ENCODE results near the gene MEIKIN. TPM values are rescaled to one million over a fixed set of nuclear protein-coding genes. Genes with fewer than 3 reads are reported as not detected.

The MEIKIN gene
- polyA plus RNA-seq, 1 donor (not counting 4 experiments of a cell fraction or from before 2014, with no cell fraction given) = not detected

DNA sequence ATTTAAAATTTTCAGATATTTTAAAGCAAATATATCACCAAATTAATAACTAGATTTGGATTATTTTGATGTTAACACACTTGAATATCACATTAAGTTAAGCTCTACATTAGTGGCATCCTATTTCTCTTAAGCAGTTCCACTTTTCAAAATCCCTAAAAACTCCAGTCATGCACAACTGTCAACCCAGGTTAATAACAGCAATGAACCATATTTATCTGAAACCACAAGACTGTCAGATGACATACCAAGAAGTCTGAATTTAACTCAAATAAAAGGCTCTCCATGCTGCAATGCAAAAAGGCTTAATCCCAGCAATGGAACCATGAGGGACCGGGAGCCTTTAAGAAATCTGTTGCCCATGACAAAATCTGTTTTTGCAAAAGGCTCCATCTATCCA, 176.1 kb downstream of the MEIKIN start:
- H2AFZ ChIP-seq (ENCODE audit: control insufficient read depth, low read length) = no peak overlapping the region
- no peaks in the 10 kb centered on the region for H3K9me3 ChIP-seq (ENCODE audit: control insufficient read depth, low read depth, low read length)
- peaks cover 2% of the 10 kb centered on the region for H4K20me1 ChIP-seq (ENCODE audit: control insufficient read depth, extremely low read depth, insufficient read depth, low read length)
- H3K4me2 ChIP-seq (ENCODE audit: control insufficient read depth, extremely low read depth, insufficient read depth, low read depth, low read length) = no peak overlapping the region
- H3K9me1 ChIP-seq (ENCODE audit: control insufficient read depth, extremely low read depth, insufficient read depth, low read length) = no peaks in the 10 kb centered on the region
- no peak overlapping the region for H3K9ac ChIP-seq (ENCODE audit: control insufficient read depth, extremely low read depth, insufficient read depth, low read length)
- H3K36me3 ChIP-seq (ENCODE audit: control insufficient read depth in 2 of 2, extremely low read depth in 1 of 2, insufficient read depth in 2 of 2, low read length in 2 of 2) = peaks cover 0 to 2% of the 10 kb centered on the region in 2 experiments
- no peaks in the 10 kb centered on the region for H3K27me3 ChIP-seq (ENCODE audit: control insufficient read depth, extremely low read depth, insufficient read depth, low read length)
- dilution Hi-C loops (cut with MboI; ENCODE audit: extremely low pct_ligation_motif_present, low sequenced_read_pairs) = no loop called here
- TF ChIP-seq EZH2 (IDR thresholded peaks at IDR 0.05; ENCODE audit: low read length) = no peak
- TF ChIP-seq CTCF (optimal IDR thresholded peaks at IDR 0.05 in 1 of 3, IDR thresholded peaks at IDR 0.05 in 1 of 3, conservative IDR thresholded peaks at IDR 0.05 in 1 of 3; ENCODE audit: extremely low read depth in 1 of 3, insufficient read depth in 2 of 3, low read length in 3 of 3) = no peak
- DNase-seq (ENCODE audit: low read depth, low spot score) (no peak), FAIRE-seq (no peak)
- no peak overlapping the region for H3K27ac ChIP-seq (ENCODE audit: control insufficient read depth, insufficient read depth, low read length)
- peaks cover 80% of the 10 kb centered on the region for H3K79me2 ChIP-seq (ENCODE audit: control insufficient read depth, insufficient read depth, low read length)
- peaks cover 12% of the 10 kb centered on the region for H3K4me1 ChIP-seq (ENCODE audit: control insufficient read depth, extremely low read depth, insufficient read depth, low read length)
- H3K4me3 ChIP-seq (ENCODE audit: control insufficient read depth in 2 of 3, extremely low read depth in 1 of 3, insufficient read depth in 2 of 3, low read depth in 1 of 3, low read length in 3 of 3) = no peak overlapping the region

DNA sequence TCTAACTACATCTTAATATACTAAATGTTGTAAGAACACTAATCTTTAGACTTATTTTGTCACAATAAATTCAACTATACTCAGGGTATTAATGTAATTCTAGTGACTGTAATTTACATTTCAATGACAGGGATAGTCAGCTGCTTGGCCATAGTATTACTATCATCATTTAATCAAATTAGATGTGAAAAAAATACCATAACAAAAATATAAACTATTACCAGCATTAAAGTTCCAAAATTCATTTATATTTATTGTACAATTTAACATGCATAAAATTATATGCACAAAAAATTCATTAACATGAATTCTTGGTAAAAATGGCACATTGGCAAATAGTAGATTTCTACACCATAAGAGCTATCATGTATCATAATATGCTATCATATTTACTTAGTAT, 177.6 kb downstream of the MEIKIN start:
- FAIRE-seq (no peak), DNase-seq (ENCODE audit: low read depth, low spot score) (no peak)
- no peaks in the 10 kb centered on the region for H3K9me3 ChIP-seq (ENCODE audit: control insufficient read depth, low read depth, low read length)
- no peaks in the 10 kb centered on the region for H3K9me1 ChIP-seq (ENCODE audit: control insufficient read depth, extremely low read depth, insufficient read depth, low read length)
- no peaks in the 10 kb centered on the region for H3K27me3 ChIP-seq (ENCODE audit: control insufficient read depth, extremely low read depth, insufficient read depth, low read length)
- H3K79me2 ChIP-seq (ENCODE audit: control insufficient read depth, insufficient read depth, low read length) = peaks cover 82% of the 10 kb centered on the region
- H3K36me3 ChIP-seq (ENCODE audit: control insufficient read depth in 2 of 2, extremely low read depth in 1 of 2, insufficient read depth in 2 of 2, low read length in 2 of 2) = peaks cover 0 to 2% of the 10 kb centered on the region in 2 experiments
- no peak overlapping the region for H3K27ac ChIP-seq (ENCODE audit: control insufficient read depth, insufficient read depth, low read length)
- TF ChIP-seq CTCF (optimal IDR thresholded peaks at IDR 0.05 in 1 of 3, IDR thresholded peaks at IDR 0.05 in 1 of 3, conservative IDR thresholded peaks at IDR 0.05 in 1 of 3; ENCODE audit: extremely low read depth in 1 of 3, insufficient read depth in 2 of 3, low read length in 3 of 3) (no peak), EZH2 (IDR thresholded peaks at IDR 0.05; ENCODE audit: low read length) (no peak)
- no peak overlapping the region for H3K4me3 ChIP-seq (ENCODE audit: control insufficient read depth in 2 of 3, extremely low read depth in 1 of 3, insufficient read depth in 2 of 3, low read depth in 1 of 3, low read length in 3 of 3)
- peaks cover 7% of the 10 kb centered on the region for H3K4me1 ChIP-seq (ENCODE audit: control insufficient read depth, extremely low read depth, insufficient read depth, low read length)
- no peak overlapping the region for H3K9ac ChIP-seq (ENCODE audit: control insufficient read depth, extremely low read depth, insufficient read depth, low read length)
- no peak overlapping the region for H2AFZ ChIP-seq (ENCODE audit: control insufficient read depth, low read length)
- dilution Hi-C loops (cut with MboI; ENCODE audit: extremely low pct_ligation_motif_present, low sequenced_read_pairs) = no loop called here
- H4K20me1 ChIP-seq (ENCODE audit: control insufficient read depth, extremely low read depth, insufficient read depth, low read length) = no peaks in the 10 kb centered on the region
- no peak overlapping the region for H3K4me2 ChIP-seq (ENCODE audit: control insufficient read depth, extremely low read depth, insufficient read depth, low read depth, low read length)

All from keratinocyte (primary cell).